HCT116 (cell line): ENCODE data around the gene CTIF. TPM values are rescaled to one million over a fixed set of nuclear protein-coding genes. Genes with fewer than 3 reads are reported as not detected.

Experiments used
- ATAC-seq: fragments of 200-7000 bp; cut with Tn5 transposase; 2 replicates; pipeline ENCODE4 v1.9.1; 2020; ENCODE audit warnings: mild to moderate bottlenecking, moderate library complexity
- BruUV-seq: library from RNA; stranded (reverse); fragments of 400-500 nt; replicated peaks from 2 replicates; lab custom pipeline; 2021; lab: Mats Ljungman, UMichigan
- CTCF ChIA-PET: fragments of 300-600 bp; sonication (Branson Sonifier 250); formaldehyde crosslinking; loops from one replicate; lab custom pipeline; 2021; ENCODE audit warnings: antibody characterized with exemption; lab: Charles Lee
- POLR2A ChIA-PET: fragments of 300-600, 350-600 bp; sonication (Branson Sonifier 250); formaldehyde crosslinking; loops from one replicate; lab custom pipeline; 2021; ENCODE audit warnings: antibody characterized with exemption; lab: Charles Lee
- RAD21 ChIA-PET, 2 experiments: fragments of 300-600 bp; sonication (Branson Sonifier 250); formaldehyde crosslinking; loops; one replicate each; lab custom pipeline; 2023; ENCODE audit warnings: low total read pairs in 2 of 2; ENCODE audit not compliant: uncharacterized antibody in 2 of 2, unreplicated experiment in 2 of 2, low non-redundant PET in 1 of 2; lab: Charles Lee
- DNase-seq: peaks from one replicate; pipeline ENCODE4 v3.0.0-alpha.2; 2010; ENCODE audit warnings: low read depth, low spot score
- H2AFZ ChIP-seq: fragments of 200-600 bp; shearing (Covaris generic), sonication (generic); 2 replicates; pipeline ENCODE4 v1.6.1; 2017; ENCODE audit warnings: low read depth, mixed run types, mixed read lengths, antibody characterized with exemption, low read length; ENCODE audit not compliant: poor library complexity, severe bottlenecking
- H3K27ac ChIP-seq: 2 replicates; pipeline ENCODE4 v1.5.1; 2012; ENCODE audit warnings: low read depth, low read length
- H3K27me3 ChIP-seq: fragments of 200-600 bp; sonication (generic); 2 replicates; pipeline ENCODE4 v1.6.1; 2016; ENCODE audit warnings: mixed run types, low read length, mixed read lengths; ENCODE audit not compliant: insufficient read depth
- H3K36me3 ChIP-seq, 2 experiments: fragments of 200-500 bp in 1 of 2; fragments of 200-600 bp in 1 of 2; sonication (Bioruptor generic) in 1 of 2; sonication (generic) in 1 of 2; 2 replicates each; pipeline versions ENCODE4 v1.5.1 to v1.6.1; 2014 to 2016; ENCODE audit warnings: low read length in 2 of 2, inconsistent platforms in 1 of 2, mixed read lengths in 1 of 2, mixed run types in 1 of 2; ENCODE audit not compliant: insufficient read depth in 2 of 2, control insufficient read depth in 1 of 2
- H3K4me1 ChIP-seq, 2 experiments: fragments of 200-600 bp in 1 of 2; sonication (generic) in 1 of 2; 2 replicates each; pipeline versions ENCODE4 v1.5.1 to v1.6.1; 2012 to 2017; ENCODE audit warnings: low read length in 2 of 2, inconsistent platforms in 1 of 2, mild to moderate bottlenecking in 1 of 2, mixed read lengths in 1 of 2, mixed run types in 1 of 2, moderate library complexity in 1 of 2; ENCODE audit not compliant: insufficient read depth in 2 of 2, control insufficient read depth in 1 of 2
- H3K4me2 ChIP-seq: fragments of 200-600 bp; sonication (generic); 2 replicates; pipeline ENCODE4 v1.6.1; 2017; ENCODE audit warnings: mixed run types, low read length, mixed read lengths
- H3K4me3 ChIP-seq, 2 experiments: fragments of 200-600 bp in 1 of 2; sonication (generic) in 1 of 2; replicated peaks in 1 of 2; 2 replicates each; pipeline ENCODE4 v1.5.1; 2011 to 2016; ENCODE audit warnings: low read length in 2 of 2, control low read depth in 1 of 2, low read depth in 1 of 2, mild to moderate bottlenecking in 1 of 2, mixed read lengths in 1 of 2, mixed run types in 1 of 2
- H3K79me2 ChIP-seq: fragments of 200-600 bp; sonication (generic); 2 replicates; pipeline ENCODE4 v1.6.1; 2017; ENCODE audit warnings: mild to moderate bottlenecking, mixed run types, low read length, moderate library complexity, mixed read lengths; ENCODE audit not compliant: insufficient read depth
- H3K9ac ChIP-seq: fragments of 200-600 bp; sonication (generic); 2 replicates; pipeline ENCODE4 v1.6.1; 2016; ENCODE audit warnings: low read length, mixed read lengths
- H3K9me2 ChIP-seq: fragments of 200-600 bp; sonication (generic), shearing (Covaris generic); 2 replicates; pipeline ENCODE4 v1.6.1; 2017; ENCODE audit warnings: mixed run types, mild to moderate bottlenecking, moderate library complexity; ENCODE audit not compliant: insufficient read depth
- H3K9me3 ChIP-seq, 2 experiments: fragments of 200-500 bp in 1 of 2; fragments of 200-600 bp in 1 of 2; sonication (Bioruptor generic) in 1 of 2; sonication (generic) in 1 of 2; 2 replicates each; pipeline ENCODE4 v1.6.1; 2014 to 2017; ENCODE audit warnings: low read length in 2 of 2, mixed read lengths in 2 of 2, inconsistent platforms in 1 of 2, low read depth in 1 of 2, mild to moderate bottlenecking in 1 of 2, mixed run types in 1 of 2, moderate library complexity in 1 of 2; ENCODE audit not compliant: control insufficient read depth in 1 of 2, insufficient read depth in 1 of 2
- H4K20me1 ChIP-seq: fragments of 200-600 bp; sonication (generic), shearing (Covaris generic); 2 replicates; pipeline ENCODE4 v1.6.1; 2017; ENCODE audit warnings: mixed run types, mild to moderate bottlenecking, moderate library complexity; ENCODE audit not compliant: insufficient read depth
- ATF3 ChIP-seq: IDR thresholded peaks from 2 replicates; pipeline ENCODE4 v1.6.1; 2012
- CBX3 ChIP-seq: IDR thresholded peaks from 2 replicates; pipeline ENCODE4 v1.6.1; 2012; ENCODE audit warnings: low read depth
- CEBPB ChIP-seq: IDR thresholded peaks from 2 replicates; pipeline ENCODE4 v1.6.1; 2012; ENCODE audit warnings: low read depth
- EGR1 ChIP-seq: IDR thresholded peaks from 2 replicates; pipeline ENCODE4 v1.6.1; 2012; ENCODE audit warnings: low read depth
- ELF1 ChIP-seq: IDR thresholded peaks from 2 replicates; pipeline ENCODE4 v1.6.1; 2012; ENCODE audit warnings: low read depth, borderline replicate concordance
- EZH2phosphoT487 ChIP-seq: fragments of 200-600 bp; IDR thresholded peaks from 2 replicates; pipeline ENCODE4 v1.6.1; 2018; ENCODE audit warnings: antibody characterized with exemption, borderline replicate concordance
- FOSL1 ChIP-seq: IDR thresholded peaks from 2 replicates; pipeline ENCODE4 v1.6.1; 2012; ENCODE audit warnings: low read depth
- JUND ChIP-seq: IDR thresholded peaks from 2 replicates; pipeline ENCODE4 v1.6.1; 2012
- MAX ChIP-seq: IDR thresholded peaks from 2 replicates; pipeline ENCODE4 v1.6.1; 2012
- POLR2A ChIP-seq: IDR thresholded peaks from 2 replicates; pipeline ENCODE4 v1.7.0; 2011; ENCODE audit warnings: borderline replicate concordance; ENCODE audit not compliant: insufficient read depth, insufficient read length; ENCODE audit errors: extremely low read depth
- POLR2AphosphoS5 ChIP-seq: IDR thresholded peaks from 2 replicates; pipeline ENCODE4 v1.6.1; 2011; ENCODE audit warnings: mild to moderate bottlenecking, low read depth, low read length, moderate library complexity
- RAD21 ChIP-seq: IDR thresholded peaks from 2 replicates; pipeline ENCODE4 v1.6.1; 2012; ENCODE audit warnings: low read depth, mild to moderate bottlenecking
- SP1 ChIP-seq: IDR thresholded peaks from 2 replicates; pipeline ENCODE4 v1.6.1; 2012; ENCODE audit warnings: low read depth
- ZBTB33 ChIP-seq: IDR thresholded peaks from 2 replicates; pipeline ENCODE4 v1.6.1; 2011; ENCODE audit warnings: mild to moderate bottlenecking, low read length, moderate library complexity; ENCODE audit not compliant: insufficient replicate concordance; ENCODE audit errors: extremely low read depth
- ZFX ChIP-seq: fragments of 450-650 bp; IDR thresholded peaks from 2 replicates; pipeline ENCODE4 v1.6.1; 2017
- ZNF274 ChIP-seq: fragments of 200-500 bp; sonication (Bioruptor generic); IDR thresholded peaks from 2 replicates; pipeline ENCODE4 v1.6.1; 2014; ENCODE audit warnings: mild to moderate bottlenecking, low read depth, low read length, inconsistent platforms
- intact Hi-C: fragments of 100-400 bp; cut with micrococcal nuclease; formaldehyde crosslinking; loops from 2 replicates; pipeline ENCODE4 v1.10.0; 2022
- total RNA-seq: library from RNA; stranded (reverse); gene quantifications from one replicate; pipeline ENCODE4 v1.2.1, GENCODE V29; 2021; ENCODE audit not compliant: unreplicated experiment

Gene CTIF
- total RNA-seq, 1 experiment from 2014 or later: 19.7 TPM

- H3K36me3 ChIP-seq: no peaks in the 10 kb centered on the region
- intact Hi-C loops: no loop called here
- BruUV-seq: no TSS peak
- POLR2A ChIA-PET: no interaction called here
- H4K20me1 ChIP-seq: no peaks in the 10 kb centered on the region
- DNase-seq (no peak), ATAC-seq (no peak)
- no peaks in the 10 kb centered on the region for H3K9me2 ChIP-seq
- no peak overlapping the region for H3K4me3 ChIP-seq
- no peak overlapping the region for H3K9ac ChIP-seq
- RAD21 ChIA-PET: no interaction called here
- no peak for TF ChIP-seq CEBPB
- no peak for TF ChIP-seq ZFX
- no peak for TF ChIP-seq ZBTB33
- no peak for TF ChIP-seq CBX3
- no peak for TF ChIP-seq RAD21
- TF ChIP-seq POLR2AphosphoS5: no peak
- no peak for TF ChIP-seq FOSL1
- no peak for TF ChIP-seq ZNF274
- no peak for TF ChIP-seq JUND
- no peak for TF ChIP-seq SP1
- TF ChIP-seq ELF1: no peak
- TF ChIP-seq EGR1: no peak
- TF ChIP-seq EZH2phosphoT487: no peak
- no peak for TF ChIP-seq ATF3
- TF ChIP-seq MAX: no peak
- TF ChIP-seq POLR2A: no peak
- H3K79me2 ChIP-seq: no peaks in the 10 kb centered on the region
- H3K4me1 ChIP-seq: peaks cover 60 to 72% of the 10 kb centered on the region in 2 experiments
- no peak overlapping the region for H3K27ac ChIP-seq
- CTCF ChIA-PET: no interaction called here
- no peak overlapping the region for H3K4me2 ChIP-seq
- no peaks in the 10 kb centered on the region for H3K9me3 ChIP-seq
- no peaks in the 10 kb centered on the region for H3K27me3 ChIP-seq
- H2AFZ ChIP-seq: no peak overlapping the region
Measured at GRCh38 chr18:48831802-48832201, 293.0 kb downstream of the CTIF start.
